IPS-15b (cell line): ENCODE data around the gene GAN.
"Not testable (repeated sequence)": the region's sequence is repeated elsewhere in the genome, so short reads cannot be mapped to it uniquely, and the experiment has no call there.

Source experiments
- H3K27me3 ChIP-seq: one replicate; pipeline ENCODE4 v1.6.1; 2013; ENCODE audit warnings: low read length; ENCODE audit not compliant: control insufficient read depth, insufficient read depth
- H3K36me3 ChIP-seq: one replicate; pipeline ENCODE4 v1.6.1; 2013; ENCODE audit warnings: low read length; ENCODE audit not compliant: control insufficient read depth, insufficient read depth
- H3K4me1 ChIP-seq: one replicate; pipeline ENCODE4 v1.6.1; 2013; ENCODE audit warnings: mild to moderate bottlenecking, low read length; ENCODE audit not compliant: control insufficient read depth, insufficient read depth
- H3K4me3 ChIP-seq: one replicate; pipeline ENCODE4 v1.5.1; 2013; ENCODE audit warnings: low read depth, low read length
- H3K9ac ChIP-seq: one replicate; pipeline ENCODE4 v1.6.1; 2013; ENCODE audit warnings: low read depth, mild to moderate bottlenecking, low read length
- H3K9me3 ChIP-seq: one replicate; pipeline ENCODE4 v1.6.1; 2013; ENCODE audit warnings: mild to moderate bottlenecking, low read length; ENCODE audit not compliant: control insufficient read depth, insufficient read depth

GAN gene

DNA sequence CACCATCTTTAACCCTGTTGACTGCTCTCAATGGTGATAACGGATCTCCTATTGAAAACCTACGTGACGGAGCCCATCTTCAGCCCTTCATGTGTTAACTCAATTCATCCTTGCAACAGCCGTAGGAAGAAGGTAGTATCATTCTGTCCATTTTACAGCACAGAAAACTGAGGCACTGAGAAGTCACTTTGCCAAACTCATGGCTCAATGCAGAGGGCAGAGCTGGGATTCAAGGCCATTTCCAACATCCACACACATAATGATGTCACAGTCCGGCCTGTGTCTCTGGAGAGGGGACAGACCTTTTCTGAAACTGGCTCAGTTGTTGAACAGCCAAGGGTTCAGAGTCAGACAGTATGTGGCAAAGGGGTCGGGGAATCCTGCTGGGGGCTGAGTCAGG, 77.2 kb downstream of the GAN start:
- no peaks in the 10 kb centered on the region for H3K4me1 ChIP-seq
- no peaks in the 10 kb centered on the region for H3K9me3 ChIP-seq
- H3K4me3 ChIP-seq = no peak overlapping the region
- no peaks in the 10 kb centered on the region for H3K36me3 ChIP-seq
- no peaks in the 10 kb centered on the region for H3K27me3 ChIP-seq
- no peak overlapping the region for H3K9ac ChIP-seq

GRCh38 chr16:81394416-81394815, 79.7 kb downstream of the GAN start:
- no peak overlapping the region for H3K9ac ChIP-seq
- H3K4me3 ChIP-seq = no peak overlapping the region
- H3K4me1 ChIP-seq = no peaks in the 10 kb centered on the region
- no peaks in the 10 kb centered on the region for H3K9me3 ChIP-seq
- no peaks in the 10 kb centered on the region for H3K27me3 ChIP-seq
- H3K36me3 ChIP-seq = no peaks in the 10 kb centered on the region

DNA sequence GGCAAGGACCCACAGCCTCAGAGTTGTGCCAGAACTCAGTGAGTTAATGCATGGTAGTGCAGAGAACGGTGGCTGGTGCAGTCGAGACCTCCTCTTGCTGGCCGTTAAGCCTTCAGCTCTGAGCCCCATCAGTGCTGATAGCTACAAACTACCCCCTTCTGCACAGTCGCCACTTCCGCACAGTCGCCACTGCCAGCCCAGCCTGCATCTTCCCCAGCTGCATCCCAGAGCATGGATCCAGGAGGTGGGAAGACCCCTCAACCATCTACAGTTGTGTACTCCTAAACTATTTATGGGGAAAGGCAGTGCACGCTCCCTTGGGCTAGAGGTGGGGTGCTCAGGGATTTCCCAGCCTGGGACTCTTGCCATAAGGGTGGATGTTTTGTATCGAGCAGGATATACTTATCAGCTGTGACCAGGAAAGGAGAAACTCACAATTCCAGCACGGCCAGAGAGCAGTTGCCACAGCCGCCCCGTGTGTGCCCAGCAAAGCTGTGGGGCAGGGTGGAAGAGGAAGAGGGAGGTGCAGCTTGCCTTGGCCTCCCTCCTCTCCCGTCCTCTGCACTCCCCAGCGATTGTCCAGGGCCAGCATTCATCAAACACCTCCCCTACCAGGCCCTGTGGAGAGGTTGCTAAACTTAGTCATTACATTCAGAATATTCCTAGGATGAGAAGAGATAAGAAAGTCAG, 80.3 kb downstream of the GAN start:
- no peaks in the 10 kb centered on the region for H3K4me1 ChIP-seq
- no peak overlapping the region for H3K4me3 ChIP-seq
- H3K9me3 ChIP-seq = no peaks in the 10 kb centered on the region
- H3K27me3 ChIP-seq = no peaks in the 10 kb centered on the region
- no peaks in the 10 kb centered on the region for H3K36me3 ChIP-seq
- H3K9ac ChIP-seq = no peak overlapping the region

GRCh38 chr16:81397058-81397878, 82.5 kb downstream of the GAN start:
- H3K4me3 ChIP-seq = no peak overlapping the region
- H3K27me3 ChIP-seq = no peaks in the 10 kb centered on the region
- H3K4me1 ChIP-seq = no peaks in the 10 kb centered on the region
- H3K9ac ChIP-seq = no peak overlapping the region
- no peaks in the 10 kb centered on the region for H3K9me3 ChIP-seq
- H3K36me3 ChIP-seq = no peaks in the 10 kb centered on the region

GRCh38 chr16:81397879-81398520, 83.2 kb downstream of the GAN start:
- Histone ChIP-seq H3K9ac (no peak overlapping the region), H3K4me1 (no peaks in the 10 kb centered on the region), H3K4me3 (no peak overlapping the region), H3K36me3 (no peaks in the 10 kb centered on the region), H3K9me3 (no peaks in the 10 kb centered on the region), H3K27me3 (no peaks in the 10 kb centered on the region)

GRCh38 chr16:81399909-81400308, 85.1 kb downstream of the GAN start:
- Histone ChIP-seq H3K4me1 (no peaks in the 10 kb centered on the region), H3K4me3 (no peak overlapping the region), H3K9me3 (no peaks in the 10 kb centered on the region), H3K9ac (no peak overlapping the region), H3K27me3 (no peaks in the 10 kb centered on the region), H3K36me3 (no peaks in the 10 kb centered on the region)

DNA sequence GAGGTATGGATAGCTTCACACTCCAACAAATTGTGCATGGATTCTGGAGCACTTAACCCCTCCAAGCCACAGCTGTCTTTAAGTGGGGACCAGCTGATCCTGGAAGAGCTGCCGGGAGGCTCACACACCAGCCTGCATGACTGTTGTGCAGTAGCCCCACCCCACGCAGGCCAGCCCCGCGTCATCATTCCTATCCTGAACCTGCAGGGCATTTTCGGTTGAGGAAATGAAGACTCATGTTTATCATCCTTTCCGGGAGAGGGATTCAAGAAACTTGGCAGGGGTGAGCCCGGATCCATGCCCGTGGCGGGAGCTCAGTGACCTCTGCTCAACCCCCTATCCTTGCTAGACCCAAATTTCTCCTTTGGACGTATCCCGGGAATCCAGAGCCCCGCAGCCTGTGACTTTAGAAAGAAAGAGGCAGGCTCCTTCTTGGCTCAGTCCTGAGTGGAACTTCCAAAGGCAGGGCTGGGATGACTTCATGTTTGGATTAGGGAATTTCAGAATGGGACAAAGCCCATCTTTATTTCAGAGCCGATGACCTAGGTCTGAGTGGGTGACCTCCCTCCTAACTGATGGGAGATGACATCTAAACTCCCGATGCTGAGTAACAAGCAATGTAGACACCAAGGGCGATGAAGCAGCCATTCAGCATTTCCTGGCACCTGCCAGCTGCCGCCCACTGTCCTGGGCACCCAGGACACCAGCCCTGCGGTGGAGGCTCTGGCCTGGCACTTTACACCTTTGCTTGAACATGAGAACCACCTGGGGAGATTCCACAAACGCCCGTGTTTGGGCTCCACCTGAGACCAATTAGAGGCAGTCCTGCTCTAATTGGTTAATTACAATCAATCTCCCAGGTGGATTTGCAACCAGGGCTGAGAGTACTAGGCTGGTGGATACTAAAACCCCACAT, 86.5 kb downstream of the GAN start:
- no peak overlapping the region for H3K4me3 ChIP-seq
- H3K9me3 ChIP-seq = no peaks in the 10 kb centered on the region
- no peaks in the 10 kb centered on the region for H3K36me3 ChIP-seq
- no peaks in the 10 kb centered on the region for H3K27me3 ChIP-seq
- no peak overlapping the region for H3K9ac ChIP-seq
- no peaks in the 10 kb centered on the region for H3K4me1 ChIP-seq

GRCh38 chr16:81403208-81403600, 88.4 kb downstream of the GAN start:
- no peaks in the 10 kb centered on the region for H3K27me3 ChIP-seq
- no peaks in the 10 kb centered on the region for H3K9me3 ChIP-seq
- H3K4me3 ChIP-seq = no peak overlapping the region
- H3K4me1 ChIP-seq = no peaks in the 10 kb centered on the region
- no peaks in the 10 kb centered on the region for H3K36me3 ChIP-seq
- H3K9ac ChIP-seq = no peak overlapping the region

- Histone ChIP-seq H3K36me3 (no peaks in the 10 kb centered on the region), H3K9ac (no peak overlapping the region), H3K27me3 (no peaks in the 10 kb centered on the region), H3K4me1 (no peaks in the 10 kb centered on the region), H3K4me3 (peak overlapping the region; percentile 46), H3K9me3 (no peaks in the 10 kb centered on the region)
These were observed 89.0 kb downstream of the GAN start for GRCh38 chr16:81403601-81404391.

DNA sequence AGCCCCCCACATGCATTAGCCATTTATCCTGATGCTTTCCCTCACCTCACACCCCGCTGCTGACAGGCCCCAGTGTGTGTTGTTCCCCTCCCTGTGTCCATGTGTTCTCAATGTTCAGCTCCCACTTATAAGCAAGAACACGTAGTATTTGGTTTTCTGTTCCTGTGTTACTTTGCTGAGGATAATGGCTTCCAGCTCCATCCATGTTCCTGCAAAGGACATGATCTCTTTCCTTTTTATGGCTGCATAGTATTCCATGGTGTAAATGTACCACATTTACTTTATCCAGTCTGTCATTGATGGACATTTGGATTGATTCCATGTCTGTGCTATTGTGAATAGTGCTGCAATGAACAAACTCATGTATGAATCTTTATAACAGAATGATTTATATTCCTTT, 90.2 kb downstream of the GAN start:
- H3K36me3 ChIP-seq, H3K27me3 ChIP-seq, H3K4me1 ChIP-seq, H3K4me3 ChIP-seq, H3K9me3 ChIP-seq, H3K9ac ChIP-seq: not testable (repeated sequence)

DNA sequence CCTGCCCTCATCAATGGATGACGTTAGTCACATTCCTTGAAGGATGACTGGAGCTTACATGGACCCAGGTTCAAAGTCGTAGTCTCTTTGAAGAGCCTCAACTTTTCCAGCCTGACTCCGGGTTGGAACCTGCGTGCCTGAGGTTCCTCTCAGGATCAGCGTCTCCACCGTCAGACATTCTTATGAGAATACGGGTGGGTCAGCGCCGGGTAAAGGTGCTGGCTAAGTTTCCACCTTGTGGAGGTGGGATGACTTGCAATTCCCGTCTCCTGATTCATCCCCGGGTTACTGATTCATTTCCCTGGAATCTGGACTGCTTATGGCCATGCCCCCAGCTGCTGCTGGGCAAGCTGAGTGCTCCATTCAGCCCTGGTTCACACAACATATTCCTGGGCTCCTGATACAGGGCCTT, 90.9 kb downstream of the GAN start:
- no peaks in the 10 kb centered on the region for H3K4me1 ChIP-seq
- no peak overlapping the region for H3K4me3 ChIP-seq
- no peak overlapping the region for H3K9ac ChIP-seq
- H3K36me3 ChIP-seq = no peaks in the 10 kb centered on the region
- no peaks in the 10 kb centered on the region for H3K27me3 ChIP-seq
- H3K9me3 ChIP-seq = no peaks in the 10 kb centered on the region
